HEK293 (cell line): ENCODE measurements around the gene MGMT.

Source experiments
- CTCF ChIA-PET: fragments of 350-600 bp; formaldehyde crosslinking; extraction: SDS; loops from one replicate; lab custom pipeline; 2021; ENCODE audit warnings: antibody characterized with exemption; lab: Yijun Ruan, JAX
- POLR2A ChIA-PET: fragments of 300-600 bp; formaldehyde crosslinking; extraction: SDS; loops from one replicate; lab custom pipeline; 2020; ENCODE audit warnings: antibody characterized with exemption, inconsistent platforms; lab: Yijun Ruan, JAX
- H3K27ac ChIP-seq: fragments of 200-500 bp; sonication (Bioruptor generic); 2 replicates; pipeline ENCODE4 v1.5.1; 2014; ENCODE audit warnings: low read depth, low read length, control low read depth, inconsistent platforms; ENCODE audit errors: extremely low read depth
- H3K36me3 ChIP-seq, 2 experiments: fragments of 200-500 bp in 1 of 2; sonication (Bioruptor generic) in 1 of 2; 1 replicate in 1 of 2; 2 replicates in 1 of 2; pipeline ENCODE4 v1.5.1; 2014 to 2017; ENCODE audit warnings: inconsistent platforms in 2 of 2, low read length in 2 of 2; ENCODE audit not compliant: control insufficient read depth in 2 of 2, insufficient read depth in 1 of 2
- H3K4me1 ChIP-seq: fragments of 200-500 bp; sonication (Bioruptor generic); 2 replicates; pipeline ENCODE4 v1.5.1; 2014; ENCODE audit warnings: mild to moderate bottlenecking, low read length, inconsistent platforms; ENCODE audit not compliant: control insufficient read depth, insufficient read depth
- H3K4me3 ChIP-seq: 2 replicates; pipeline ENCODE4 v1.5.1; 2011; ENCODE audit warnings: low read depth, mild to moderate bottlenecking, control low read depth, low read length, moderate library complexity
- H3K9me3 ChIP-seq: fragments of 200-500 bp; sonication (Bioruptor generic); 2 replicates; pipeline ENCODE4 v1.5.1; 2014; ENCODE audit warnings: low read depth, low read length, inconsistent platforms; ENCODE audit not compliant: control insufficient read depth, insufficient read depth
- BCL11B ChIP-seq: fragments of 450-650 bp; formaldehyde crosslinking; IDR thresholded peaks from 2 replicates; pipeline ENCODE4 v1.5.1; 2016; ENCODE audit warnings: low read depth, missing biosample characterization, missing genetic modification characterization
- BCL6B ChIP-seq: fragments of 450-650 bp; formaldehyde crosslinking; IDR thresholded peaks from 2 replicates; pipeline ENCODE4 v1.5.1; 2017; ENCODE audit warnings: missing biosample characterization, missing genetic modification characterization
- GLIS2 ChIP-seq: fragments of 450-650 bp; formaldehyde crosslinking; IDR thresholded peaks from 2 replicates; pipeline ENCODE4 v1.5.1; 2016; ENCODE audit warnings: missing biosample characterization, missing genetic modification characterization
- KLF10 ChIP-seq: fragments of 450-650 bp; IDR thresholded peaks from 2 replicates; pipeline ENCODE4 v1.5.1; 2018; ENCODE audit warnings: missing biosample characterization, mild to moderate bottlenecking, missing genetic modification characterization
- KLF7 ChIP-seq: fragments of 450-650 bp; formaldehyde crosslinking; IDR thresholded peaks from 2 replicates; pipeline ENCODE4 v1.5.1; 2016; ENCODE audit warnings: missing biosample characterization, missing genetic modification characterization, borderline replicate concordance
- KLF9 ChIP-seq: fragments of 450-650 bp; formaldehyde crosslinking; IDR thresholded peaks from 2 replicates; pipeline ENCODE4 v1.5.1; 2016; ENCODE audit warnings: missing biosample characterization, missing genetic modification characterization, low read depth
- ZBTB44 ChIP-seq: fragments of 450-650 bp; IDR thresholded peaks from 2 replicates; pipeline ENCODE4 v1.5.1; 2018; ENCODE audit warnings: missing biosample characterization, mild to moderate bottlenecking, missing genetic modification characterization
- ZBTB8A ChIP-seq: fragments of 450-650 bp; formaldehyde crosslinking; IDR thresholded peaks from 2 replicates; pipeline ENCODE4 v1.5.1; 2016; ENCODE audit warnings: missing biosample characterization, missing genetic modification characterization
- ZEB2 ChIP-seq: fragments of 450-650 bp; formaldehyde crosslinking; IDR thresholded peaks from 2 replicates; pipeline ENCODE4 v1.5.1; 2016; ENCODE audit warnings: missing biosample characterization, missing genetic modification characterization
- ZFHX2 ChIP-seq: fragments of 450-650 bp; formaldehyde crosslinking; conservative IDR thresholded peaks from 2 replicates; pipeline ENCODE4 v1.5.1; 2016; ENCODE audit warnings: missing biosample characterization, missing genetic modification characterization
- ZNF146 ChIP-seq: fragments of 450-650 bp; formaldehyde crosslinking; IDR thresholded peaks from 2 replicates; pipeline ENCODE4 v1.5.1; 2016; ENCODE audit warnings: missing biosample characterization, missing genetic modification characterization
- ZNF174 ChIP-seq: fragments of 450-650 bp; formaldehyde crosslinking; IDR thresholded peaks from 2 replicates; pipeline ENCODE4 v1.5.0; 2017; ENCODE audit warnings: missing biosample characterization, mild to moderate bottlenecking, missing genetic modification characterization
- ZNF18 ChIP-seq: fragments of 450-650 bp; formaldehyde crosslinking; IDR thresholded peaks from 2 replicates; pipeline ENCODE4 v1.5.1; 2016; ENCODE audit warnings: missing biosample characterization, missing genetic modification characterization
- ZNF266 ChIP-seq: fragments of 450-650 bp; formaldehyde crosslinking; IDR thresholded peaks from 2 replicates; pipeline ENCODE4 v1.5.1; 2016; ENCODE audit warnings: missing biosample characterization, missing genetic modification characterization, low read depth
- ZNF341 ChIP-seq: fragments of 450-650 bp; formaldehyde crosslinking; IDR thresholded peaks from 2 replicates; pipeline ENCODE4; 2016; ENCODE audit warnings: low read depth, missing biosample characterization, missing genetic modification characterization
- ZNF404 ChIP-seq: fragments of 450-650 bp; formaldehyde crosslinking; IDR thresholded peaks from 2 replicates; pipeline ENCODE4 v1.5.1; 2017; ENCODE audit warnings: missing biosample characterization, missing genetic modification characterization
- ZNF449 ChIP-seq: fragments of 450-650 bp; formaldehyde crosslinking; IDR thresholded peaks from 2 replicates; pipeline ENCODE4 v1.5.1; 2017; ENCODE audit warnings: missing biosample characterization, mild to moderate bottlenecking, missing genetic modification characterization, moderate library complexity
- ZNF488 ChIP-seq: fragments of 450-650 bp; formaldehyde crosslinking; IDR thresholded peaks from 2 replicates; pipeline ENCODE4 v1.5.1; 2016; ENCODE audit warnings: missing biosample characterization, missing genetic modification characterization
- ZNF501 ChIP-seq: fragments of 450-650 bp; formaldehyde crosslinking; IDR thresholded peaks from 2 replicates; pipeline ENCODE4 v1.5.1; 2016; ENCODE audit warnings: missing biosample characterization, missing genetic modification characterization
- ZNF596 ChIP-seq: fragments of 450-650 bp; IDR thresholded peaks from 2 replicates; pipeline ENCODE4 v1.5.0; 2018; ENCODE audit warnings: missing biosample characterization, mild to moderate bottlenecking, missing genetic modification characterization, moderate library complexity
- ZNF654 ChIP-seq: fragments of 450-650 bp; formaldehyde crosslinking; IDR thresholded peaks from 2 replicates; pipeline ENCODE4 v1.5.1; 2016; ENCODE audit warnings: low read depth, missing biosample characterization, missing genetic modification characterization
- ZNF660 ChIP-seq: fragments of 450-650 bp; IDR thresholded peaks from 2 replicates; pipeline ENCODE4 v1.5.1; 2018; ENCODE audit warnings: missing biosample characterization, mild to moderate bottlenecking, missing genetic modification characterization
- ZNF677 ChIP-seq: fragments of 450-650 bp; IDR thresholded peaks from 2 replicates; pipeline ENCODE4 v1.5.0; 2018; ENCODE audit warnings: missing biosample characterization, mild to moderate bottlenecking, missing genetic modification characterization, moderate library complexity
- ZNF707 ChIP-seq: fragments of 450-650 bp; formaldehyde crosslinking; IDR thresholded peaks from 2 replicates; pipeline ENCODE4 v1.5.1; 2016; ENCODE audit warnings: missing biosample characterization, missing genetic modification characterization
- ZNF777 ChIP-seq: fragments of 450-650 bp; formaldehyde crosslinking; IDR thresholded peaks from 2 replicates; pipeline ENCODE4 v1.5.1; 2017; ENCODE audit warnings: missing biosample characterization, missing genetic modification characterization, borderline replicate concordance
- ZNF830 ChIP-seq: fragments of 450-650 bp; IDR thresholded peaks from 2 replicates; pipeline ENCODE4 v1.5.0; 2018; ENCODE audit warnings: missing biosample characterization, missing genetic modification characterization, low read depth, mild to moderate bottlenecking, moderate library complexity

The MGMT gene

GRCh38 chr10:129548600-129548999, 81.6 kb downstream of the MGMT start (continued):
- TF ChIP-seq ZNF18 (tag by site-specific recombination) (no peak), KLF7 (tag by site-specific recombination) (no peak), ZNF501 (tag by site-specific recombination) (no peak), ZNF174 (tag by site-specific recombination) (no peak), ZFHX2 (tag by site-specific recombination) (no peak), ZNF707 (no peak)

- Histone ChIP-seq H3K27ac (no peak overlapping the region), H3K9me3 (no peaks in the 10 kb centered on the region), H3K36me3 (no peaks in the 10 kb centered on the region), H3K4me1 (no peaks in the 10 kb centered on the region), H3K4me3 (no peak overlapping the region)
- ChIA-PET CTCF (no interaction called here), POLR2A (no interaction called here)
- TF ChIP-seq BCL6B (tag by site-specific recombination): no peak
Measured at GRCh38 chr10:129550076-129550475, 83.0 kb downstream of the MGMT start.

- ChIA-PET CTCF (no interaction called here), POLR2A (no interaction called here)
- Histone ChIP-seq H3K27ac (no peak overlapping the region), H3K36me3 (no peaks in the 10 kb centered on the region), H3K4me3 (no peak overlapping the region), H3K9me3 (no peaks in the 10 kb centered on the region), H3K4me1 (no peaks in the 10 kb centered on the region)
- no peak for TF ChIP-seq GLIS2 (tag by site-specific recombination)
- no peak for TF ChIP-seq ZNF596 (tag by site-specific recombination)
- no peak for TF ChIP-seq ZNF777
- TF ChIP-seq ZNF341 (tag by site-specific recombination): no peak
- no peak for TF ChIP-seq ZBTB44 (tag by site-specific recombination)
- TF ChIP-seq ZEB2 (tag by site-specific recombination): no peak
- TF ChIP-seq ZNF830 (tag by site-specific recombination): no peak
- no peak for TF ChIP-seq KLF9
- TF ChIP-seq ZNF654 (tag by site-specific recombination): no peak
- no peak for TF ChIP-seq ZNF677
Measured at GRCh38 chr10:129550658-129551057, 83.6 kb downstream of the MGMT start.

GRCh38 chr10:129552119-129552518, 85.1 kb downstream of the MGMT start:
- CTCF ChIA-PET: no interaction called here
- Histone ChIP-seq H3K4me3 (no peak overlapping the region), H3K4me1 (no peaks in the 10 kb centered on the region), H3K27ac (no peak overlapping the region), H3K9me3 (no peaks in the 10 kb centered on the region), H3K36me3 (no peaks in the 10 kb centered on the region)
- POLR2A ChIA-PET: no interaction called here
- no peak for TF ChIP-seq ZNF146 (tag by site-specific recombination)
- no peak for TF ChIP-seq KLF10 (tag by site-specific recombination)
- no peak for TF ChIP-seq ZNF266
- no peak for TF ChIP-seq ZNF660 (tag by site-specific recombination)
- no peak for TF ChIP-seq ZNF404 (tag by site-specific recombination)
- no peak for TF ChIP-seq ZNF449 (tag by site-specific recombination)
- TF ChIP-seq ZNF488 (tag by site-specific recombination): no peak
- TF ChIP-seq ZBTB8A (tag by site-specific recombination): no peak
- TF ChIP-seq ZNF341 (tag by site-specific recombination): no peak
- TF ChIP-seq BCL11B: no peak
